Right renal pelvis (tissue), 4 donors: ENCODE data around the gene CCDC127. TPM values are rescaled to one million over a fixed set of nuclear protein-coding genes. Genes with fewer than 3 reads are reported as not detected.
"Not testable (repeated sequence)": the region's sequence is repeated elsewhere in the genome, so short reads cannot be mapped to it uniquely, and the experiment has no call there.

ENCODE experiments used
- DNase-seq, 4 donors: peaks; one replicate each; pipeline ENCODE4 v3.0.0-alpha.2; 2013; ENCODE audit warnings: low read depth in 4 of 4, low spot score in 3 of 4, missing footprints in 1 of 4
- polyA plus RNA-seq, 4 donors: library from polyadenylated mRNA; unstranded; fragments of 120-200 nt; gene quantifications; one replicate each; pipeline ENCODE4 v1.2.1, GENCODE V29; 2013; ENCODE audit not compliant: insufficient read length in 4 of 4

Gene CCDC127
- polyA plus RNA-seq, 4 donors: 12.8 to 16.8 (median 14.1) TPM

GRCh38 chr5:204966-205670 is 12.8 kb downstream of the CCDC127 start:
- DNase-seq: no peak

- DNase-seq: no peak
Observed at GRCh38 chr5:204462-204861, 13.5 kb downstream of the CCDC127 start.

- DNase-seq: no peak
Observed at GRCh38 chr5:204001-204400, 14.0 kb downstream of the CCDC127 start.

GRCh38 chr5:203246-203930 is 14.6 kb downstream of the CCDC127 start:
- DNase-seq: no peak

GRCh38 chr5:201672-202071 is 16.3 kb downstream of the CCDC127 start:
- DNase-seq: no peak

GRCh38 chr5:200985-201384 is 17.0 kb downstream of the CCDC127 start:
- DNase-seq: no peak

GRCh38 chr5:199950-200645 is 17.9 kb downstream of the CCDC127 start:
- no peak for DNase-seq

GRCh38 chr5:199197-199949 is 18.6 kb downstream of the CCDC127 start:
- DNase-seq: no peak

- no peak for DNase-seq
Observed at GRCh38 chr5:198516-199196, 19.3 kb downstream of the CCDC127 start.

GRCh38 chr5:197892-198489 is 20.0 kb downstream of the CCDC127 start:
- DNase-seq: no peak

GRCh38 chr5:197031-197430 is 20.9 kb downstream of the CCDC127 start:
- DNase-seq: not testable (repeated sequence)

- no peak for DNase-seq
Observed at GRCh38 chr5:196350-196749, 21.6 kb downstream of the CCDC127 start.

- DNase-seq: no peak
Observed at GRCh38 chr5:195401-196160, 22.4 kb downstream of the CCDC127 start.

GRCh38 chr5:194603-195209 is 23.2 kb downstream of the CCDC127 start:
- no peak for DNase-seq

- no peak for DNase-seq
Observed at GRCh38 chr5:194102-194501, 23.9 kb downstream of the CCDC127 start.

GRCh38 chr5:192970-193831 is 24.8 kb downstream of the CCDC127 start:
- no peak for DNase-seq

GRCh38 chr5:192691-192969 is 25.3 kb downstream of the CCDC127 start:
- no peak for DNase-seq
